SK-N-SH (cell line): ENCODE measurements around the gene MAP7. TPM values are rescaled to one million over a fixed set of nuclear protein-coding genes. Genes with fewer than 3 reads are reported as not detected.

Experiments used
- CTCF ChIA-PET: fragments of 300-600, 350-600 bp; formaldehyde crosslinking; extraction: SDS; loops from one replicate; lab custom pipeline; 2021; lab: Yijun Ruan, JAX
- POLR2A ChIA-PET: fragments of 350-600 bp; sonication (Branson Sonifier 250); formaldehyde crosslinking; extraction: SDS; loops from one replicate; lab custom pipeline; 2020; ENCODE audit warnings: antibody characterized with exemption, inconsistent platforms; lab: Yijun Ruan, JAX
- DNase-seq: peaks from one replicate; pipeline ENCODE4 v3.0.0; 2012
- H2AFZ ChIP-seq: fragments of 200-600 bp; sonication (generic); 2 replicates; pipeline ENCODE4 v1.8.1; 2016; ENCODE audit warnings: antibody characterized with exemption, mild to moderate bottlenecking, low read depth
- H3F3A ChIP-seq: fragments of 200-600 bp; sonication (generic); replicated peaks from 2 replicates; pipeline ENCODE3; 2016; ENCODE audit warnings: antibody characterized with exemption, mild to moderate bottlenecking; ENCODE audit not compliant: insufficient read depth
- H3K27ac ChIP-seq, 2 experiments: fragments of 200-500 bp in 1 of 2; fragments of 200-600 bp in 1 of 2; sonication (Bioruptor generic) in 1 of 2; sonication (generic), shearing (Covaris generic) in 1 of 2; 2 replicates each; pipeline versions ENCODE4 v1.5.1 to v1.6.1; 2014 to 2016; ENCODE audit warnings: low read depth in 2 of 2, inconsistent platforms in 1 of 2, low read length in 1 of 2, mild to moderate bottlenecking in 1 of 2, mixed read lengths in 1 of 2
- H3K27me3 ChIP-seq: fragments of 200-600 bp; sonication (generic), shearing (Covaris generic); 2 replicates; pipeline ENCODE4 v1.6.1; 2016; ENCODE audit warnings: mixed run types; ENCODE audit not compliant: insufficient read depth
- H3K36me3 ChIP-seq, 2 experiments: fragments of 200-500 bp in 1 of 2; fragments of 200-600 bp in 1 of 2; sonication (Bioruptor generic) in 1 of 2; sonication (generic) in 1 of 2; replicated peaks in 1 of 2; 2 replicates each; pipeline versions ENCODE3 to v1.5.1; 2014 to 2016; ENCODE audit warnings: low read length in 1 of 2, mild to moderate bottlenecking in 1 of 2; ENCODE audit not compliant: insufficient read depth in 2 of 2, control insufficient read depth in 1 of 2
- H3K4me1 ChIP-seq, 2 experiments: fragments of 200-500 bp in 1 of 2; fragments of 200-600 bp in 1 of 2; sonication (Bioruptor generic) in 1 of 2; sonication (generic), shearing (Covaris generic) in 1 of 2; 2 replicates each; pipeline versions ENCODE4 v1.5.1 to v1.6.1; 2014 to 2016; ENCODE audit warnings: low read depth in 1 of 2, low read length in 1 of 2, mixed run types in 1 of 2; ENCODE audit not compliant: insufficient read depth in 2 of 2, control insufficient read depth in 1 of 2
- H3K4me2 ChIP-seq: fragments of 200-600 bp; sonication (generic), shearing (Covaris generic); 2 replicates; pipeline ENCODE4 v1.6.1; 2017; ENCODE audit warnings: mixed run types
- H3K4me3 ChIP-seq, 2 experiments: fragments of 200-500 bp in 1 of 2; fragments of 200-600 bp in 1 of 2; sonication (Bioruptor generic) in 1 of 2; sonication (generic), shearing (Covaris generic) in 1 of 2; 2 replicates each; pipeline versions ENCODE4 v1.5.1 to v1.8.1; 2014 to 2016; ENCODE audit warnings: low read depth in 2 of 2, inconsistent platforms in 1 of 2, low read length in 1 of 2, mild to moderate bottlenecking in 1 of 2, mixed read lengths in 1 of 2, moderate library complexity in 1 of 2
- H3K79me2 ChIP-seq: fragments of 200-600 bp; sonication (generic); 2 replicates; pipeline ENCODE4 v1.8.1; 2017; ENCODE audit warnings: mild to moderate bottlenecking; ENCODE audit not compliant: insufficient read depth
- H3K9ac ChIP-seq: fragments of 200-600 bp; sonication (generic); 2 replicates; pipeline ENCODE4 v1.6.1; 2017; ENCODE audit warnings: mixed run types
- H3K9me2 ChIP-seq: fragments of 200-600 bp; sonication (generic); 2 replicates; pipeline ENCODE4 v1.6.1; 2017; ENCODE audit warnings: mixed run types
- H3K9me3 ChIP-seq: fragments of 200-600 bp; sonication (generic); 2 replicates; pipeline ENCODE4 v1.6.1; 2017; ENCODE audit warnings: mixed run types, mild to moderate bottlenecking, moderate library complexity
- H4K20me1 ChIP-seq: fragments of 200-600 bp; sonication (generic); 2 replicates; pipeline ENCODE4 v1.6.1; 2017; ENCODE audit warnings: mild to moderate bottlenecking, mixed run types; ENCODE audit not compliant: insufficient read depth
- CTCF ChIP-seq: fragments of 200-600 bp; sonication (generic); IDR thresholded peaks from 2 replicates; pipeline ENCODE4 v1.6.1; 2017; ENCODE audit warnings: antibody characterized with exemption, mild to moderate bottlenecking, moderate library complexity
- EP300 ChIP-seq, 2 experiments: IDR thresholded peaks; 2 replicates each; pipeline versions ENCODE4 v1.4.0 to v1.6.1; 2012; ENCODE audit warnings: borderline replicate concordance in 1 of 2, low read depth in 1 of 2, low read length in 1 of 2
- FOSL2 ChIP-seq: IDR thresholded peaks from 2 replicates; pipeline ENCODE4 v1.4.0; 2012; ENCODE audit warnings: low read depth, mild to moderate bottlenecking, moderate library complexity, borderline replicate concordance
- FOXJ3 ChIP-seq: sonication (generic); formaldehyde crosslinking; IDR thresholded peaks from 2 replicates; pipeline ENCODE4 v1.5.1; 2020; ENCODE audit warnings: mild to moderate bottlenecking, missing genetic modification reagents
- FOXM1 ChIP-seq: IDR thresholded peaks from 2 replicates; pipeline ENCODE4 v1.4.0; 2012; ENCODE audit warnings: low read depth, mild to moderate bottlenecking
- GABPA ChIP-seq: IDR thresholded peaks from 2 replicates; pipeline ENCODE4 v1.4.0; 2012; ENCODE audit warnings: low read depth, mild to moderate bottlenecking
- IRF3 ChIP-seq: fragments of 150-350 bp; IDR thresholded peaks from 2 replicates; pipeline ENCODE4 v1.6.1; 2016; ENCODE audit warnings: mild to moderate bottlenecking, low read depth, low read length
- MAX ChIP-seq: IDR thresholded peaks from 2 replicates; pipeline ENCODE4 v1.4.0; 2012; ENCODE audit warnings: low read depth
- MXI1 ChIP-seq: IDR thresholded peaks from 2 replicates; pipeline ENCODE4 v1.6.1; 2012; ENCODE audit warnings: mild to moderate bottlenecking, low read depth, low read length, improper control_type of control experiment
- NFIC ChIP-seq: IDR thresholded peaks from 2 replicates; pipeline ENCODE4 v1.4.0; 2012; ENCODE audit warnings: borderline replicate concordance
- NRF1 ChIP-seq: IDR thresholded peaks from 2 replicates; pipeline ENCODE4 v1.6.1; 2012; ENCODE audit warnings: low read depth, mild to moderate bottlenecking, low read length
- PBX3 ChIP-seq: IDR thresholded peaks from 2 replicates; pipeline ENCODE4; 2012
- POLR2AphosphoS5 ChIP-seq: IDR thresholded peaks from 2 replicates; pipeline ENCODE4 v1.6.1; 2012; ENCODE audit warnings: low read depth, low read length
- RAD21 ChIP-seq: IDR thresholded peaks from 2 replicates; pipeline ENCODE4 v1.6.1; 2012; ENCODE audit warnings: mild to moderate bottlenecking, low read length
- RFX5 ChIP-seq: IDR thresholded peaks from 2 replicates; pipeline ENCODE4 v1.6.1; 2012; ENCODE audit warnings: mild to moderate bottlenecking, improper control_type of control experiment, low read length
- TCF12 ChIP-seq: IDR thresholded peaks from 2 replicates; pipeline ENCODE4 v1.4.0; 2012
- TEAD4 ChIP-seq: IDR thresholded peaks from 2 replicates; pipeline ENCODE4 v1.4.0; 2012; ENCODE audit warnings: mild to moderate bottlenecking, borderline replicate concordance; ENCODE audit not compliant: insufficient read depth
- USF1 ChIP-seq: IDR thresholded peaks from 2 replicates; pipeline ENCODE4 v1.4.0; 2012; ENCODE audit warnings: low read depth, borderline replicate concordance
- USF2 ChIP-seq: fragments of 150-350 bp; IDR thresholded peaks from 2 replicates; pipeline ENCODE4 v1.6.1; 2017; ENCODE audit warnings: antibody characterized with exemption, low read length, low read depth, borderline replicate concordance
- YY1 ChIP-seq: IDR thresholded peaks from 2 replicates; pipeline ENCODE4 v1.4.0; 2012; ENCODE audit warnings: low read depth, mild to moderate bottlenecking
- WGBS: methylation state at CpG from one replicate; pipeline ENCODE4 v1.1.6; 2017; ENCODE audit warnings: low lambda C conversion rate; 5-methylcytosine and 5-hydroxymethylcytosine counted together
- polyA plus RNA-seq, 3 experiments: library from polyadenylated mRNA; depleted of rRNA; stranded (reverse); fragments of >200 nt; gene quantifications; 2 replicates each; pipeline ENCODE4 v1.2.3, GENCODE V29; 2012

Gene MAP7
- polyA plus RNA-seq, 1 of the 3 experiments (the other 2 are of a cell fraction): 0.76 TPM

- H3K36me3 ChIP-seq: no peaks in the 10 kb centered on the region
- no peaks in the 10 kb centered on the region; a peak in 1 of 4 replicates for H3K4me1 ChIP-seq
- WGBS: 67% methylated on average over 1 of the region's 1 CpG
- no peaks in the 10 kb centered on the region for H3F3A ChIP-seq
- no peak overlapping the region for H3K27ac ChIP-seq
- CTCF ChIA-PET: interaction anchor here (2.7 kb wide), 1 partner anchor 13 kb away, joined by 13 read pairs; no protein-coding TSS in a partner anchor
- no peaks in the 10 kb centered on the region for H3K79me2 ChIP-seq
- no peak overlapping the region for H2AFZ ChIP-seq
- H3K27me3 ChIP-seq: no peaks in the 10 kb centered on the region
- no peaks in the 10 kb centered on the region for H4K20me1 ChIP-seq
- no peaks in the 10 kb centered on the region for H3K9me2 ChIP-seq
- no peak overlapping the region for H3K9ac ChIP-seq
- H3K4me3 ChIP-seq: no peak overlapping the region
- H3K4me2 ChIP-seq: no peak overlapping the region
- no peaks in the 10 kb centered on the region for H3K9me3 ChIP-seq
- DNase-seq: no peak
- POLR2A ChIA-PET: no interaction called here
- TF ChIP-seq USF1: no peak
- TF ChIP-seq RAD21: no peak
- no peak for TF ChIP-seq RFX5
- TF ChIP-seq TEAD4: no peak
- TF ChIP-seq YY1: no peak
- no peak for TF ChIP-seq FOXM1
- no peak for TF ChIP-seq USF2
- TF ChIP-seq NFIC: no peak
- TF ChIP-seq TCF12: no peak
- TF ChIP-seq PBX3: no peak
- TF ChIP-seq GABPA: no peak
- no peak for TF ChIP-seq MAX
- no peak for TF ChIP-seq NRF1
Measured at GRCh38 chr6:136331461-136331860, 218.8 kb downstream of the MAP7 start.

- Histone ChIP-seq H3F3A (no peaks in the 10 kb centered on the region), H3K27me3 (no peaks in the 10 kb centered on the region), H3K9ac (no peak overlapping the region), H3K4me1 (peaks cover 0 to 3% of the 10 kb centered on the region in 2 experiments; a peak in 2 of 4 replicates), H3K27ac (no peak overlapping the region), H3K4me3 (no peak overlapping the region), H3K9me3 (no peaks in the 10 kb centered on the region), H3K4me2 (no peak overlapping the region), H3K79me2 (no peaks in the 10 kb centered on the region), H4K20me1 (no peaks in the 10 kb centered on the region), H3K36me3 (no peaks in the 10 kb centered on the region), H2AFZ (no peak overlapping the region), H3K9me2 (no peaks in the 10 kb centered on the region)
- no peak for DNase-seq
- CTCF ChIA-PET: interaction anchor here (1.2 to 2.7 kb wide), 3 partner anchors 9 to 41 kb away, joined by 3 to 13 read pairs (median 5); partner anchors contain the start of gene BCLAF1
- POLR2A ChIA-PET: no interaction called here
- no peak for TF ChIP-seq USF1
- no peak for TF ChIP-seq POLR2AphosphoS5
- TF ChIP-seq IRF3: no peak
- no peak for TF ChIP-seq CTCF
- no peak for TF ChIP-seq MAX
- TF ChIP-seq PBX3: no peak
- no peak for TF ChIP-seq FOSL2
- TF ChIP-seq TEAD4: no peak
- no peak for TF ChIP-seq MXI1
- no peak for TF ChIP-seq FOXJ3
- no peak for TF ChIP-seq EP300 (IDR thresholded peaks at IDR 0.05; ENCODE audit: borderline replicate concordance in 1 of 2, low read depth in 1 of 2, low read length in 1 of 2)
- WGBS: 100% methylated on average over 8 of the region's 8 CpGs
Measured at GRCh38 chr6:136330634-136331033, 219.6 kb downstream of the MAP7 start.
